GM23338 (cell line): ENCODE measurements around the gene DEPDC5. TPM values are rescaled to one million over a fixed set of nuclear protein-coding genes. Genes with fewer than 3 reads are reported as not detected.

Experiments used
- ATAC-seq: fragments of 200-7000 bp; cut with Tn5 transposase; 3 replicates; pipeline ENCODE4 v1.9.1; 2020
- DNase-seq: peaks from one replicate; pipeline ENCODE4 v3.0.0-alpha.2; 2015; ENCODE audit warnings: low spot score
- H2AFZ ChIP-seq: fragments of 200-600 bp; sonication (generic); 2 replicates; pipeline ENCODE4 v1.8.0; 2016; ENCODE audit warnings: antibody characterized with exemption, mild to moderate bottlenecking, moderate library complexity
- H3F3A ChIP-seq: fragments of 200-600 bp; sonication (generic); replicated peaks from 2 replicates; pipeline ENCODE4 v1.8.0; 2017; ENCODE audit warnings: antibody characterized with exemption, mixed run types, low read depth
- H3K27ac ChIP-seq: fragments of 200-600 bp; sonication (generic); 2 replicates; pipeline ENCODE4 v1.6.1; 2016; ENCODE audit warnings: low read depth
- H3K27me3 ChIP-seq: fragments of 200-600 bp; sonication (generic); 2 replicates; pipeline ENCODE4 v1.8.0; 2016; ENCODE audit warnings: mild to moderate bottlenecking, mixed run types, moderate library complexity; ENCODE audit not compliant: insufficient read depth
- H3K36me3 ChIP-seq: fragments of 200-600 bp; sonication (generic); 2 replicates; pipeline ENCODE4 v1.8.0; 2016; ENCODE audit warnings: mild to moderate bottlenecking; ENCODE audit not compliant: insufficient read depth
- H3K4me1 ChIP-seq: fragments of 200-600 bp; sonication (generic); 2 replicates; pipeline ENCODE4 v1.8.0; 2016; ENCODE audit warnings: mild to moderate bottlenecking, moderate library complexity; ENCODE audit not compliant: insufficient read depth
- H3K4me2 ChIP-seq: fragments of 200-600 bp; sonication (generic); 2 replicates; pipeline ENCODE4 v1.7.1; 2017; ENCODE audit warnings: mixed run types
- H3K4me3 ChIP-seq: fragments of 200-600 bp; sonication (generic); 2 replicates; pipeline ENCODE4 v1.6.1; 2016; ENCODE audit warnings: mixed run types
- H3K79me2 ChIP-seq: fragments of 200-600 bp; sonication (generic); replicated peaks from 2 replicates; pipeline ENCODE4 v1.8.0; 2017; ENCODE audit warnings: mild to moderate bottlenecking; ENCODE audit not compliant: insufficient read depth
- H3K9me2 ChIP-seq: fragments of 200-600 bp; sonication (generic); 2 replicates; pipeline ENCODE4 v1.8.0; 2017; ENCODE audit not compliant: insufficient read depth
- H4K20me1 ChIP-seq: fragments of 200-600 bp; sonication (generic); replicated peaks from 2 replicates; pipeline ENCODE4 v1.8.0; 2017; ENCODE audit warnings: mild to moderate bottlenecking; ENCODE audit not compliant: insufficient read depth
- H3K27ac Mint-ChIP-seq: 2 replicates; pipeline ENCODE4 v1.8.0; 2020; ENCODE audit warnings: inconsistent platforms, mild to moderate bottlenecking, moderate library complexity, mixed read lengths
- H3K27me3 Mint-ChIP-seq: 3 replicates; pipeline ENCODE4 v1.8.0; 2022; ENCODE audit warnings: low read depth, mild to moderate bottlenecking, moderate library complexity, mixed read lengths, inconsistent platforms; ENCODE audit not compliant: insufficient read depth, poor library complexity
- H3K36me3 Mint-ChIP-seq: 3 replicates; pipeline ENCODE4 v1.8.0; 2021; ENCODE audit warnings: low read depth, mild to moderate bottlenecking, inconsistent platforms, moderate library complexity, mixed read lengths
- H3K4me1 Mint-ChIP-seq: 3 replicates; pipeline ENCODE4 v1.8.0; 2020; ENCODE audit warnings: mild to moderate bottlenecking, inconsistent platforms, mixed read lengths
- H3K4me3 Mint-ChIP-seq: 3 replicates; pipeline ENCODE4 v1.8.0; 2021; ENCODE audit warnings: moderate library complexity, mild to moderate bottlenecking, inconsistent platforms, mixed read lengths
- H3K9me3 Mint-ChIP-seq: 3 replicates; pipeline ENCODE4 v1.8.0; 2020; ENCODE audit warnings: moderate library complexity, mild to moderate bottlenecking, inconsistent platforms, mixed read lengths
- CTCF ChIP-seq, 2 experiments: fragments of 200-600 bp in 1 of 2; sonication (generic) in 1 of 2; conservative IDR thresholded peaks; 2 replicates each; pipeline versions ENCODE4 v1.5.1 to v1.6.1; 2016 to 2017; ENCODE audit warnings: antibody characterized with exemption in 2 of 2, low read depth in 2 of 2, mild to moderate bottlenecking in 2 of 2, moderate library complexity in 1 of 2
- EZH2 ChIP-seq: fragments of 200-600 bp; sonication (generic); IDR thresholded peaks from one replicate; pipeline ENCODE4 v1.8.0; 2017; ENCODE audit warnings: antibody characterized with exemption, mild to moderate bottlenecking, low read depth; ENCODE audit not compliant: unreplicated experiment
- EZH2phosphoT487 ChIP-seq: fragments of 200-600 bp; sonication (generic); IDR thresholded peaks from one replicate; pipeline ENCODE4 v1.8.1; 2018; ENCODE audit warnings: antibody characterized with exemption; ENCODE audit not compliant: unreplicated experiment
- JUNB ChIP-seq: IDR thresholded peaks from one replicate; pipeline ENCODE4 v1.6.1; 2016; ENCODE audit warnings: antibody characterized with exemption; ENCODE audit not compliant: unreplicated experiment
- NANOG ChIP-seq: IDR thresholded peaks from 2 replicates; pipeline ENCODE4 v1.6.1; 2016; ENCODE audit warnings: antibody characterized with exemption, borderline replicate concordance
- STAT1 ChIP-seq: IDR thresholded peaks from one replicate; pipeline ENCODE4 v1.6.1; 2016; ENCODE audit warnings: antibody characterized with exemption; ENCODE audit not compliant: unreplicated experiment
- ZNF331 ChIP-seq: fragments of 250-450 bp; sonication (Bioruptor Pico); IDR thresholded peaks from 2 replicates; pipeline ENCODE4 v1.5.0; 2020; ENCODE audit warnings: low read depth, mild to moderate bottlenecking, moderate library complexity
- ZNF462 ChIP-seq: fragments of 250-450 bp; sonication (Bioruptor Pico); IDR thresholded peaks from 2 replicates; pipeline ENCODE4 v1.5.0; 2020; ENCODE audit warnings: mild to moderate bottlenecking, moderate library complexity
- polyA plus RNA-seq: library from polyadenylated mRNA; unstranded; fragments of >200 nt; fragmentation: Nextera tagmentation; extraction: Ambion mirVana; gene quantifications from 2 replicates; pipeline ENCODE4 v1.2.1, GENCODE V29; 2016
- total RNA-seq: library from RNA; depleted of rRNA; stranded (reverse); fragments of >200 nt; shearing (Covaris generic); gene quantifications from 2 replicates; pipeline ENCODE4 v1.2.3, GENCODE V29; 2014
- TF ChIP-seq, protein P1 (sequence below): IDR thresholded peaks from one replicate; pipeline ENCODE4 v1.6.1; 2018; ENCODE audit warnings: antibody characterized with exemption; ENCODE audit not compliant: unreplicated experiment

DEPDC5 gene
- total and polyA plus RNA-seq, 2 experiments from 2014 or later: 18.7 to 19.7 TPM

DNA sequence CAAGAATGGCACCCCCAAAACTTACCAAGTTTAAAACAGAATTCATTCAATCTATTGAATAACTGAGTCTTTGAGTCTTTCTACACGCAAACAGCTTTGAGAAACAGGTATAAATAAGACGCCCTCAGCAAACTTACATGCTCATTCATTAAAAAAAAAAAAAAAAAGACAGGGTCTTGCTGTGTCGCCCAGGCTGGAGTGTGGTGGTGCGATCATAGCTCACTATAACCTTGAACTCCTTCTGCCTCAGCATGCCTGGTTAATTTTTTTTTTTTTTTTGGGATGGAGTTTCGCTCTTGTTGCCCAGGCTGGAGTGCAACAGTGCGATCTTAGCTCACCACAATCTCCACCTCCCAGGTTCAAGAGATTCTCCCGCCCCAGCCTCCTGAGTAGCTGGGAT is 9.9 kb upstream of the DEPDC5 start (continued):
- TF ChIP-seq, protein P1, sequence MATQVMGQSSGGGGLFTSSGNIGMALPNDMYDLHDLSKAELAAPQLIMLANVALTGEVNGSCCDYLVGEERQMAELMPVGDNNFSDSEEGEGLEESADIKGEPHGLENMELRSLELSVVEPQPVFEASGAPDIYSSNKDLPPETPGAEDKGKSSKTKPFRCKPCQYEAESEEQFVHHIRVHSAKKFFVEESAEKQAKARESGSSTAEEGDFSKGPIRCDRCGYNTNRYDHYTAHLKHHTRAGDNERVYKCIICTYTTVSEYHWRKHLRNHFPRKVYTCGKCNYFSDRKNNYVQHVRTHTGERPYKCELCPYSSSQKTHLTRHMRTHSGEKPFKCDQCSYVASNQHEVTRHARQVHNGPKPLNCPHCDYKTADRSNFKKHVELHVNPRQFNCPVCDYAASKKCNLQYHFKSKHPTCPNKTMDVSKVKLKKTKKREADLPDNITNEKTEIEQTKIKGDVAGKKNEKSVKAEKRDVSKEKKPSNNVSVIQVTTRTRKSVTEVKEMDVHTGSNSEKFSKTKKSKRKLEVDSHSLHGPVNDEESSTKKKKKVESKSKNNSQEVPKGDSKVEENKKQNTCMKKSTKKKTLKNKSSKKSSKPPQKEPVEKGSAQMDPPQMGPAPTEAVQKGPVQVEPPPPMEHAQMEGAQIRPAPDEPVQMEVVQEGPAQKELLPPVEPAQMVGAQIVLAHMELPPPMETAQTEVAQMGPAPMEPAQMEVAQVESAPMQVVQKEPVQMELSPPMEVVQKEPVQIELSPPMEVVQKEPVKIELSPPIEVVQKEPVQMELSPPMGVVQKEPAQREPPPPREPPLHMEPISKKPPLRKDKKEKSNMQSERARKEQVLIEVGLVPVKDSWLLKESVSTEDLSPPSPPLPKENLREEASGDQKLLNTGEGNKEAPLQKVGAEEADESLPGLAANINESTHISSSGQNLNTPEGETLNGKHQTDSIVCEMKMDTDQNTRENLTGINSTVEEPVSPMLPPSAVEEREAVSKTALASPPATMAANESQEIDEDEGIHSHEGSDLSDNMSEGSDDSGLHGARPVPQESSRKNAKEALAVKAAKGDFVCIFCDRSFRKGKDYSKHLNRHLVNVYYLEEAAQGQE: no peak
- TF ChIP-seq EZH2phosphoT487 (no peak), EZH2 (no peak)

GRCh38 chr22:31747441-31747840 is 6.4 kb upstream of the DEPDC5 start:
- H3K4me1 ChIP-seq: peaks cover 28% of the 10 kb centered on the region
- H4K20me1 ChIP-seq: peaks cover 23% of the 10 kb centered on the region
- TF ChIP-seq NANOG: no peak
- TF ChIP-seq CTCF (conservative IDR thresholded peaks at IDR 0.05; ENCODE audit: low read depth in 2 of 2): no peak
- TF ChIP-seq ZNF462: no peak
- TF ChIP-seq JUNB: no peak
- TF ChIP-seq STAT1: no peak
- TF ChIP-seq, protein P1: no peak
- TF ChIP-seq EZH2phosphoT487: no peak
- no peak for TF ChIP-seq ZNF331 (CRISPR knock-in tag)
- no peaks in the 10 kb centered on the region for H3K9me3 Mint-ChIP-seq
- no peaks in the 10 kb centered on the region for H3K27me3 ChIP-seq
- H3K4me1 Mint-ChIP-seq: peaks cover 24% of the 10 kb centered on the region
- no peak overlapping the region for H2AFZ ChIP-seq
- H3F3A ChIP-seq: peaks cover 10% of the 10 kb centered on the region; the same call in 1 of the 2 replicates
- H3K36me3 ChIP-seq: no peaks in the 10 kb centered on the region
- H3K4me3 Mint-ChIP-seq: peak overlapping the region; percentile 88
- no peak for DNase-seq
- peak overlapping the region; percentile 87 for H3K27ac ChIP-seq
- H3K4me3 ChIP-seq: peak overlapping the region; percentile 95
- peak overlapping the region; percentile 99 for H3K4me2 ChIP-seq
- ATAC-seq: peak; percentile 2; the same call in 1 of the 3 replicates
- H3K79me2 ChIP-seq: peaks cover 72% of the 10 kb centered on the region
- peaks cover 30% of the 10 kb centered on the region for H3K36me3 Mint-ChIP-seq
- H3K9me2 ChIP-seq: no peaks in the 10 kb centered on the region
- H3K27ac Mint-ChIP-seq: peak overlapping the region; percentile 90
- H3K27me3 Mint-ChIP-seq: peaks cover 6% of the 10 kb centered on the region
